GM18858 (cell line): ENCODE data around the gene HDGF.

Experiments
- ATAC-seq: cut with Tn5 transposase; IDR thresholded peaks from one replicate; pipeline ENCODE4 v1.9.1; 2021; ENCODE audit not compliant: unreplicated experiment

Gene HDGF

GRCh38 chr1:156703336-156703735 is 48.1 kb downstream of the HDGF start:
- no peak for ATAC-seq

GRCh38 chr1:156700736-156701531 is 50.5 kb downstream of the HDGF start:
- ATAC-seq: no peak

DNA sequence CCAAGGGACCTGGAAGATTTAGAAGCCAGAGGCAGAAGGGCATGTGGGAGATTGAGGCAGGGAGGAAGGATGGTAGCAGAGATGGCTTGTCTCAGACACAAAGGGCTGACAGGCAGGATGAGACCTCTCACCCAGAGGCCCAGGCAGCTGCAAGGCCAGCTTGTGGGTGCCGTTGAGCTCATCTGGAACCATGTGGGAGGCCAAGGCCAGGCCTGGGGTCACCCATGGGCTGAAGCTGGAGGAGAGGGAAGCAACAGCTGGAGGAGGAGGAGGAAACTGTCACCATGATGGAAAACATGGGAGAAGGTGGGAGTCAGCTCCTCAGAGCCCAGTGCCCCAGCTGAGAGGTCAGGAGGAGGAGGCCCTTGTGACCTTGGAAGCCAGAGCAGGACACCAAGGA is 52.5 kb downstream of the HDGF start:
- no peak for ATAC-seq

DNA sequence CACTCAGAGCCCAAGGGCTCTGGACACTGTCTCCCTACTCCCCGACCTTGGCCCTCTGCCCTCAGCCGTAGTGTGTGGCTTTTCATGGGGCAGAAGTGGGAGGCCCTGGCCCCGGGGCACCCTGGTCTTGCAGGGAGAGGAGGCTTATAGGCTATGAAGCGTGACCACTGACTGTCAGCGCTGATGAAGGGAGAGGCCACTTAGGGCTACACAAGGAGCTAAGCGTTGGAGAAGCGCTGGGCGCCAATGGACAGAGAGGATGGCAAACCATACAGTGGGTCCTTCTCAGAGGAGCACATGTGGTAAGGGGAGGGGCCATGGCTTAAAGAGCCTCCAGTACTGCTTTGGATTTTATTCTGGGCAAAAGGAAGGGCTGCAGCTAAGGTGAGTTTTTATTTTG is 54.0 kb downstream of the HDGF start:
- no peak for ATAC-seq

- no peak for ATAC-seq
Measured at GRCh38 chr1:156696755-156697154, 54.7 kb downstream of the HDGF start.

DNA sequence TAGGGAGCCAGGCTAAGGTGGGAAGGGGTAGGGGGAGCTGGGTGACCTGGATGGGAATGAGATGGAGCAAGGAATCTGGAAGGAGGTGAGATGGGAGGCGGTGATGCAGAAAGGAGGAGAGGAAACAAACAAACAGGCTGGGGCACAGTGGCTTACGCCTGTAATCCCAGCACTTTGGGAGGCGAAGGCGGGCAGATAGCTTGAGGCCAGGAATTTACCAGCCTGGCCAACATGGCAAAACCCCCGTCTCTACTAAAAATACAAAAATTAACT is 56.8 kb downstream of the HDGF start:
- no peak for ATAC-seq

GRCh38 chr1:156693848-156694689 is 57.4 kb downstream of the HDGF start:
- ATAC-seq: no peak

- no peak for ATAC-seq
Measured at GRCh38 chr1:156692925-156693847, 58.3 kb downstream of the HDGF start.

GRCh38 chr1:156692441-156692924 is 59.0 kb downstream of the HDGF start:
- no peak for ATAC-seq
